Nephron progenitor cell (in vitro differentiated cells): Measurements from ENCODE around the gene PTPN20.
"Not testable (repeated sequence)": the region's sequence is repeated elsewhere in the genome, so short reads cannot be mapped to it uniquely, and the experiment has no call there.

Source experiments
- DNase-seq: peaks from one replicate; pipeline ENCODE4 v3.0.0; 2021
- H3K27ac Mint-ChIP-seq: 2 replicates; pipeline ENCODE4 v1.8.0; 2021; ENCODE audit warnings: mild to moderate bottlenecking, moderate library complexity, mixed read lengths
- H3K27me3 Mint-ChIP-seq: 2 replicates; pipeline ENCODE4 v1.8.0; 2021; ENCODE audit warnings: mild to moderate bottlenecking, low read depth, mixed read lengths; ENCODE audit not compliant: poor library complexity
- H3K36me3 Mint-ChIP-seq: 2 replicates; pipeline ENCODE4 v1.8.0; 2021; ENCODE audit warnings: low read depth, mixed read lengths
- H3K4me1 Mint-ChIP-seq: 2 replicates; pipeline ENCODE4 v1.8.0; 2021; ENCODE audit warnings: mixed read lengths
- H3K4me3 Mint-ChIP-seq: 2 replicates; pipeline ENCODE4 v1.8.0; 2021; ENCODE audit warnings: mild to moderate bottlenecking, moderate library complexity, mixed read lengths
- H3K9me3 Mint-ChIP-seq: 2 replicates; pipeline ENCODE4 v1.8.0; 2021; ENCODE audit warnings: mild to moderate bottlenecking, moderate library complexity, mixed read lengths

Gene PTPN20

GRCh38 chr10:46911144-46911876 is at the start of gene PTPN20:
TSS of gene PTPN20 (plus strand) at chr10:46911428. CDS start at chr10:46932500, 21,072 bp downstream.
- not testable (repeated sequence) for H3K36me3 Mint-ChIP-seq, H3K4me3 Mint-ChIP-seq, DNase-seq, H3K27ac Mint-ChIP-seq, H3K27me3 Mint-ChIP-seq, H3K9me3 Mint-ChIP-seq, H3K4me1 Mint-ChIP-seq

- H3K4me3 Mint-ChIP-seq, H3K27me3 Mint-ChIP-seq, H3K27ac Mint-ChIP-seq, H3K4me1 Mint-ChIP-seq, H3K36me3 Mint-ChIP-seq, H3K9me3 Mint-ChIP-seq, DNase-seq: not testable (repeated sequence)
Measured at GRCh38 chr10:46869716-46870115, 41.5 kb upstream of the PTPN20 start.

- H3K4me3 Mint-ChIP-seq, DNase-seq, H3K36me3 Mint-ChIP-seq, H3K9me3 Mint-ChIP-seq, H3K4me1 Mint-ChIP-seq, H3K27me3 Mint-ChIP-seq, H3K27ac Mint-ChIP-seq: not testable (repeated sequence)
Measured at GRCh38 chr10:46871583-46871982, 39.6 kb upstream of the PTPN20 start.

GRCh38 chr10:46875304-46875703 is 35.9 kb upstream of the PTPN20 start:
- not testable (repeated sequence) for H3K27ac Mint-ChIP-seq, H3K4me1 Mint-ChIP-seq, H3K9me3 Mint-ChIP-seq, H3K36me3 Mint-ChIP-seq, H3K27me3 Mint-ChIP-seq, H3K4me3 Mint-ChIP-seq, DNase-seq

GRCh38 chr10:46876773-46877172 is 34.5 kb upstream of the PTPN20 start:
- not testable (repeated sequence) for H3K27ac Mint-ChIP-seq, H3K36me3 Mint-ChIP-seq, H3K9me3 Mint-ChIP-seq, H3K4me3 Mint-ChIP-seq, H3K4me1 Mint-ChIP-seq, DNase-seq, H3K27me3 Mint-ChIP-seq

- not testable (repeated sequence) for H3K36me3 Mint-ChIP-seq, H3K4me1 Mint-ChIP-seq, H3K27me3 Mint-ChIP-seq, H3K4me3 Mint-ChIP-seq, H3K27ac Mint-ChIP-seq, DNase-seq, H3K9me3 Mint-ChIP-seq
Measured at GRCh38 chr10:46878761-46879160, 32.5 kb upstream of the PTPN20 start.

- not testable (repeated sequence) for H3K36me3 Mint-ChIP-seq, H3K4me3 Mint-ChIP-seq, H3K9me3 Mint-ChIP-seq, H3K27me3 Mint-ChIP-seq, H3K4me1 Mint-ChIP-seq, H3K27ac Mint-ChIP-seq
- peak; percentile 46 for DNase-seq
Measured at GRCh38 chr10:46890813-46891611, 20.2 kb upstream of the PTPN20 start.

GRCh38 chr10:46896762-46897692 is 14.2 kb upstream of the PTPN20 start:
- not testable (repeated sequence) for H3K27ac Mint-ChIP-seq, H3K4me1 Mint-ChIP-seq, DNase-seq, H3K36me3 Mint-ChIP-seq, H3K27me3 Mint-ChIP-seq, H3K4me3 Mint-ChIP-seq, H3K9me3 Mint-ChIP-seq

- not testable (repeated sequence) for DNase-seq, H3K36me3 Mint-ChIP-seq, H3K27me3 Mint-ChIP-seq, H3K4me3 Mint-ChIP-seq, H3K9me3 Mint-ChIP-seq, H3K4me1 Mint-ChIP-seq, H3K27ac Mint-ChIP-seq
Measured at GRCh38 chr10:46901247-46901646, 10.0 kb upstream of the PTPN20 start.

GRCh38 chr10:46903874-46904273 is 7.4 kb upstream of the PTPN20 start:
- not testable (repeated sequence) for H3K9me3 Mint-ChIP-seq, H3K4me1 Mint-ChIP-seq, DNase-seq, H3K27ac Mint-ChIP-seq, H3K4me3 Mint-ChIP-seq, H3K36me3 Mint-ChIP-seq, H3K27me3 Mint-ChIP-seq

- H3K36me3 Mint-ChIP-seq, H3K27me3 Mint-ChIP-seq, H3K27ac Mint-ChIP-seq, H3K4me1 Mint-ChIP-seq, H3K9me3 Mint-ChIP-seq, DNase-seq, H3K4me3 Mint-ChIP-seq: not testable (repeated sequence)
Measured at GRCh38 chr10:46906359-46906758, 4.9 kb upstream of the PTPN20 start.

- not testable (repeated sequence) for H3K36me3 Mint-ChIP-seq, H3K4me1 Mint-ChIP-seq, H3K27me3 Mint-ChIP-seq, H3K27ac Mint-ChIP-seq, DNase-seq, H3K4me3 Mint-ChIP-seq, H3K9me3 Mint-ChIP-seq
Measured at GRCh38 chr10:46907185-46908117, 3.8 kb upstream of the PTPN20 start.

GRCh38 chr10:46922498-46922897 is 11.3 kb downstream of the PTPN20 start:
- DNase-seq, H3K4me1 Mint-ChIP-seq, H3K9me3 Mint-ChIP-seq, H3K4me3 Mint-ChIP-seq, H3K36me3 Mint-ChIP-seq, H3K27ac Mint-ChIP-seq, H3K27me3 Mint-ChIP-seq: not testable (repeated sequence)
